ENCODE data around the gene CRADD.

GRCh38 chr12:93824514-93825500, 147.6 kb downstream of the CRADD start:
- TF ChIP-seq POLR2A (IDR thresholded peaks at IDR 0.05), result no peak
- TF ChIP-seq, protein P1, sequence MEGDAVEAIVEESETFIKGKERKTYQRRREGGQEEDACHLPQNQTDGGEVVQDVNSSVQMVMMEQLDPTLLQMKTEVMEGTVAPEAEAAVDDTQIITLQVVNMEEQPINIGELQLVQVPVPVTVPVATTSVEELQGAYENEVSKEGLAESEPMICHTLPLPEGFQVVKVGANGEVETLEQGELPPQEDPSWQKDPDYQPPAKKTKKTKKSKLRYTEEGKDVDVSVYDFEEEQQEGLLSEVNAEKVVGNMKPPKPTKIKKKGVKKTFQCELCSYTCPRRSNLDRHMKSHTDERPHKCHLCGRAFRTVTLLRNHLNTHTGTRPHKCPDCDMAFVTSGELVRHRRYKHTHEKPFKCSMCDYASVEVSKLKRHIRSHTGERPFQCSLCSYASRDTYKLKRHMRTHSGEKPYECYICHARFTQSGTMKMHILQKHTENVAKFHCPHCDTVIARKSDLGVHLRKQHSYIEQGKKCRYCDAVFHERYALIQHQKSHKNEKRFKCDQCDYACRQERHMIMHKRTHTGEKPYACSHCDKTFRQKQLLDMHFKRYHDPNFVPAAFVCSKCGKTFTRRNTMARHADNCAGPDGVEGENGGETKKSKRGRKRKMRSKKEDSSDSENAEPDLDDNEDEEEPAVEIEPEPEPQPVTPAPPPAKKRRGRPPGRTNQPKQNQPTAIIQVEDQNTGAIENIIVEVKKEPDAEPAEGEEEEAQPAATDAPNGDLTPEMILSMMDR (IDR thresholded peaks at IDR 0.05), result no peak
- TF ChIP-seq EP300 (IDR thresholded peaks at IDR 0.05), result no peak
